ENCODE results near the gene GNA12. TPM values are rescaled to one million over a fixed set of nuclear protein-coding genes. Genes with fewer than 3 reads are reported as not detected.

The GNA12 gene
- polyA plus RNA-seq, 1 of the 3 experiments (the other 2 are of a cell fraction): 64.8 TPM

DNA sequence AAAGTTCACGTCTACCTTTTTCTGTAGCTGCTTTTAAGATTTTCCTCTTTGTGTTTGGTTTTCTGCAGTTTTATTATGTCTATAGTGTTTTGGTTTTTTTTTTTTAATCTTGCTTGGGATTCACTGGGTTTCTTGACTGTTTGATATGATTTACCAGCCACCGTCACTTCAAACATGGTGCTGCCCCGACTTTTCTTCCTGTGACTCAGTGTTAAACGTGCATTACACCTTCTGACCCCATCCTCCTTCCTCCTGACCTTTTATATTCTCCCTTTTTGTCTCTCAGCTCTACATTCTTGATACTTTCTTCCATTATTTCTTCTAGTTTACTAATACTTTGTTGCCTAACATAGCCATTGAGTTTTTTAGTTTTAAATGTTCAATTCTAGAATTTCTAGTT is 61.5 kb downstream of the GNA12 start:
- no peak overlapping the region for H2AFZ ChIP-seq (ENCODE audit: low read depth)
- H3K36me3 ChIP-seq (replicated peaks in 1 of 2; ENCODE audit: control insufficient read depth in 1 of 2, insufficient read depth in 2 of 2, low read length in 1 of 2): peaks cover 2 to 29% of the 10 kb centered on the region in 2 experiments
- CTCF ChIA-PET: interaction anchor here (0.7 to 1.5 kb wide), 3 partner anchors 9 to 112 kb away, joined by 3 to 5 read pairs (median 3); no protein-coding TSS in a partner anchor

DNA sequence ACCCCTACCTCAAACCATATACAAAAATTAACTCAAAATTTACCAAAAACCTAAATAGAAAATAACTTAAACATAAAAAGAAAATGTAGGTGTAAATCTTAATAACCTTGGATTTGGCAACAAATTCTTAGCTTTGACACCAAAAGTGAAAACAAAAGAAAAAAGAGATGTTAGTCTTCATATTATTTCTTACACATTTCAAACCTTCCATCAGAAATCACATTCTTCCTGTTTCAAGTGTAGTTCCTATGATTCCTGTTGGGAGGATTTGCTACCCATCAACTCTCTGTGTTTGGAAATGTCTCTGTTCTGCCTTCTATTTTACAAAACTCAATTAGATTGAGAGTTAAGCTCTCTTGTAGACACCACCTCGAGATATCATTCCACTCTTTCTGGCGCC is 62.0 kb downstream of the GNA12 start:
- no peaks in the 10 kb centered on the region; a peak in 2 of 4 replicates for H3K4me1 ChIP-seq (ENCODE audit: control insufficient read depth in 1 of 2, insufficient read depth in 2 of 2, low read depth in 1 of 2, low read length in 1 of 2)
- H3K36me3 ChIP-seq (replicated peaks in 1 of 2; ENCODE audit: control insufficient read depth in 1 of 2, insufficient read depth in 2 of 2, low read length in 1 of 2): peaks cover 2 to 26% of the 10 kb centered on the region in 2 experiments
- no peaks in the 10 kb centered on the region for H3F3A ChIP-seq (replicated peaks; ENCODE audit: insufficient read depth)
- no peak overlapping the region for H3K27ac ChIP-seq (ENCODE audit: low read depth in 2 of 2, low read length in 1 of 2)
- ChIA-PET CTCF (interaction anchor here (0.7 to 1.5 kb wide), 3 partner anchors 9 to 111 kb away, joined by 3 to 5 read pairs (median 3); no protein-coding TSS in a partner anchor), POLR2A (no interaction called here)
- no peaks in the 10 kb centered on the region for H3K27me3 ChIP-seq (ENCODE audit: insufficient read depth)
- H3K9ac ChIP-seq: no peak overlapping the region
- H3K79me2 ChIP-seq (ENCODE audit: insufficient read depth): peaks cover 9% of the 10 kb centered on the region; the same call in 1 of the 2 replicates
- no peaks in the 10 kb centered on the region for H3K9me3 ChIP-seq
- no peaks in the 10 kb centered on the region for H4K20me1 ChIP-seq (ENCODE audit: insufficient read depth)
- no peak for DNase-seq
- H3K4me2 ChIP-seq: no peak overlapping the region
- H3K4me3 ChIP-seq (ENCODE audit: low read depth in 2 of 2, low read length in 1 of 2): no peak overlapping the region
- H3K9me2 ChIP-seq: no peaks in the 10 kb centered on the region
- 72% methylated on average over 2 of the region's 2 CpGs for WGBS (ENCODE audit: low lambda C conversion rate)
- H2AFZ ChIP-seq (ENCODE audit: low read depth): no peak overlapping the region
- no peak for TF ChIP-seq JUND (IDR thresholded peaks at IDR 0.05)
- TF ChIP-seq, protein P1, sequence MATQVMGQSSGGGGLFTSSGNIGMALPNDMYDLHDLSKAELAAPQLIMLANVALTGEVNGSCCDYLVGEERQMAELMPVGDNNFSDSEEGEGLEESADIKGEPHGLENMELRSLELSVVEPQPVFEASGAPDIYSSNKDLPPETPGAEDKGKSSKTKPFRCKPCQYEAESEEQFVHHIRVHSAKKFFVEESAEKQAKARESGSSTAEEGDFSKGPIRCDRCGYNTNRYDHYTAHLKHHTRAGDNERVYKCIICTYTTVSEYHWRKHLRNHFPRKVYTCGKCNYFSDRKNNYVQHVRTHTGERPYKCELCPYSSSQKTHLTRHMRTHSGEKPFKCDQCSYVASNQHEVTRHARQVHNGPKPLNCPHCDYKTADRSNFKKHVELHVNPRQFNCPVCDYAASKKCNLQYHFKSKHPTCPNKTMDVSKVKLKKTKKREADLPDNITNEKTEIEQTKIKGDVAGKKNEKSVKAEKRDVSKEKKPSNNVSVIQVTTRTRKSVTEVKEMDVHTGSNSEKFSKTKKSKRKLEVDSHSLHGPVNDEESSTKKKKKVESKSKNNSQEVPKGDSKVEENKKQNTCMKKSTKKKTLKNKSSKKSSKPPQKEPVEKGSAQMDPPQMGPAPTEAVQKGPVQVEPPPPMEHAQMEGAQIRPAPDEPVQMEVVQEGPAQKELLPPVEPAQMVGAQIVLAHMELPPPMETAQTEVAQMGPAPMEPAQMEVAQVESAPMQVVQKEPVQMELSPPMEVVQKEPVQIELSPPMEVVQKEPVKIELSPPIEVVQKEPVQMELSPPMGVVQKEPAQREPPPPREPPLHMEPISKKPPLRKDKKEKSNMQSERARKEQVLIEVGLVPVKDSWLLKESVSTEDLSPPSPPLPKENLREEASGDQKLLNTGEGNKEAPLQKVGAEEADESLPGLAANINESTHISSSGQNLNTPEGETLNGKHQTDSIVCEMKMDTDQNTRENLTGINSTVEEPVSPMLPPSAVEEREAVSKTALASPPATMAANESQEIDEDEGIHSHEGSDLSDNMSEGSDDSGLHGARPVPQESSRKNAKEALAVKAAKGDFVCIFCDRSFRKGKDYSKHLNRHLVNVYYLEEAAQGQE (IDR thresholded peaks at IDR 0.05; ENCODE audit: low read depth, low read length): no peak
- no peak for TF ChIP-seq POLR2AphosphoS5 (IDR thresholded peaks at IDR 0.05; ENCODE audit: low read depth, low read length)
- TF ChIP-seq, protein P2, sequence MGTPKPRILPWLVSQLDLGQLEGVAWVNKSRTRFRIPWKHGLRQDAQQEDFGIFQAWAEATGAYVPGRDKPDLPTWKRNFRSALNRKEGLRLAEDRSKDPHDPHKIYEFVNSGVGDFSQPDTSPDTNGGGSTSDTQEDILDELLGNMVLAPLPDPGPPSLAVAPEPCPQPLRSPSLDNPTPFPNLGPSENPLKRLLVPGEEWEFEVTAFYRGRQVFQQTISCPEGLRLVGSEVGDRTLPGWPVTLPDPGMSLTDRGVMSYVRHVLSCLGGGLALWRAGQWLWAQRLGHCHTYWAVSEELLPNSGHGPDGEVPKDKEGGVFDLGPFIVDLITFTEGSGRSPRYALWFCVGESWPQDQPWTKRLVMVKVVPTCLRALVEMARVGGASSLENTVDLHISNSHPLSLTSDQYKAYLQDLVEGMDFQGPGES (IDR thresholded peaks at IDR 0.05; ENCODE audit: low read depth, low read length): no peak
- no peak for TF ChIP-seq TCF12 (IDR thresholded peaks at IDR 0.05)
- TF ChIP-seq, protein P3, sequence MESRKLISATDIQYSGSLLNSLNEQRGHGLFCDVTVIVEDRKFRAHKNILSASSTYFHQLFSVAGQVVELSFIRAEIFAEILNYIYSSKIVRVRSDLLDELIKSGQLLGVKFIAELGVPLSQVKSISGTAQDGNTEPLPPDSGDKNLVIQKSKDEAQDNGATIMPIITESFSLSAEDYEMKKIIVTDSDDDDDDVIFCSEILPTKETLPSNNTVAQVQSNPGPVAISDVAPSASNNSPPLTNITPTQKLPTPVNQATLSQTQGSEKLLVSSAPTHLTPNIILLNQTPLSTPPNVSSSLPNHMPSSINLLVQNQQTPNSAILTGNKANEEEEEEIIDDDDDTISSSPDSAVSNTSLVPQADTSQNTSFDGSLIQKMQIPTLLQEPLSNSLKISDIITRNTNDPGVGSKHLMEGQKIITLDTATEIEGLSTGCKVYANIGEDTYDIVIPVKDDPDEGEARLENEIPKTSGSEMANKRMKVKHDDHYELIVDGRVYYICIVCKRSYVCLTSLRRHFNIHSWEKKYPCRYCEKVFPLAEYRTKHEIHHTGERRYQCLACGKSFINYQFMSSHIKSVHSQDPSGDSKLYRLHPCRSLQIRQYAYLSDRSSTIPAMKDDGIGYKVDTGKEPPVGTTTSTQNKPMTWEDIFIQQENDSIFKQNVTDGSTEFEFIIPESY (IDR thresholded peaks at IDR 0.05; ENCODE audit: borderline replicate concordance, low read depth): no peak
- no peak for TF ChIP-seq CHD2 (IDR thresholded peaks at IDR 0.05; ENCODE audit: low read length, partially characterized antibody)

More for the DNA sequence above, 61.5 kb downstream of the GNA12 start:
- no peaks in the 10 kb centered on the region for H4K20me1 ChIP-seq (ENCODE audit: insufficient read depth)
- H3K9ac ChIP-seq: no peak overlapping the region
- 92% methylated on average over 4 of the region's 4 CpGs for WGBS (ENCODE audit: low lambda C conversion rate)
- TF ChIP-seq RXRA (IDR thresholded peaks at IDR 0.05; ENCODE audit: borderline replicate concordance, low read depth): no peak
- no peak for TF ChIP-seq TEAD4 (IDR thresholded peaks at IDR 0.05; ENCODE audit: borderline replicate concordance, insufficient read depth)
- TF ChIP-seq, protein P1 (IDR thresholded peaks at IDR 0.05; ENCODE audit: low read depth, low read length): no peak
- TF ChIP-seq, protein P4, sequence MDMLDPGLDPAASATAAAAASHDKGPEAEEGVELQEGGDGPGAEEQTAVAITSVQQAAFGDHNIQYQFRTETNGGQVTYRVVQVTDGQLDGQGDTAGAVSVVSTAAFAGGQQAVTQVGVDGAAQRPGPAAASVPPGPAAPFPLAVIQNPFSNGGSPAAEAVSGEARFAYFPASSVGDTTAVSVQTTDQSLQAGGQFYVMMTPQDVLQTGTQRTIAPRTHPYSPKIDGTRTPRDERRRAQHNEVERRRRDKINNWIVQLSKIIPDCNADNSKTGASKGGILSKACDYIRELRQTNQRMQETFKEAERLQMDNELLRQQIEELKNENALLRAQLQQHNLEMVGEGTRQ (IDR thresholded peaks at IDR 0.05; ENCODE audit: borderline replicate concordance, low read depth, low read length): no peak
- TF ChIP-seq ELF1 (IDR thresholded peaks at IDR 0.05): no peak
- TF ChIP-seq EP300 (IDR thresholded peaks at IDR 0.05; ENCODE audit: borderline replicate concordance in 1 of 2, low read depth in 1 of 2, low read length in 1 of 2): no peak
- TF ChIP-seq GABPA (IDR thresholded peaks at IDR 0.05; ENCODE audit: low read depth): no peak
- TF ChIP-seq SMC3 (IDR thresholded peaks at IDR 0.05; ENCODE audit: low read depth, low read length): no peak
- TF ChIP-seq NRF1 (IDR thresholded peaks at IDR 0.05; ENCODE audit: low read depth, low read length): no peak
- TF ChIP-seq CHD2 (IDR thresholded peaks at IDR 0.05; ENCODE audit: low read length, partially characterized antibody): no peak
- no peak for TF ChIP-seq JUND (IDR thresholded peaks at IDR 0.05)
- TF ChIP-seq GATA2 (CRISPR knock-in tag; IDR thresholded peaks at IDR 0.05): no peak
- no peak overlapping the region for H3K4me2 ChIP-seq
- no peak overlapping the region for H3K27ac ChIP-seq (ENCODE audit: low read depth in 2 of 2, low read length in 1 of 2)
- no peaks in the 10 kb centered on the region for H3K9me2 ChIP-seq
- no peaks in the 10 kb centered on the region for H3F3A ChIP-seq (replicated peaks; ENCODE audit: insufficient read depth)
- H3K9me3 ChIP-seq: no peaks in the 10 kb centered on the region
- no peaks in the 10 kb centered on the region; a peak in 2 of 4 replicates for H3K4me1 ChIP-seq (ENCODE audit: control insufficient read depth in 1 of 2, insufficient read depth in 2 of 2, low read depth in 1 of 2, low read length in 1 of 2)
- H3K79me2 ChIP-seq (ENCODE audit: insufficient read depth): peaks cover 13% of the 10 kb centered on the region; the same call in 1 of the 2 replicates
- POLR2A ChIA-PET: no interaction called here
- no peak for DNase-seq
- H3K27me3 ChIP-seq (ENCODE audit: insufficient read depth): no peaks in the 10 kb centered on the region
- H3K4me3 ChIP-seq (ENCODE audit: low read depth in 2 of 2, low read length in 1 of 2): no peak overlapping the region
